GM12801 (cell line): ENCODE results near the gene GTF3C5.

Experiments
- CTCF ChIP-seq: IDR thresholded peaks from one replicate; pipeline ENCODE4 v1.5.1; 2011; ENCODE audit warnings: control low read depth; ENCODE audit not compliant: insufficient read length; ENCODE audit errors: extremely low read depth

The GTF3C5 gene

GRCh38 chr9:133008824-133009223, 22.0 kb upstream of the GTF3C5 start:
- no peak for TF ChIP-seq CTCF

GRCh38 chr9:133009906-133010582, 20.8 kb upstream of the GTF3C5 start:
- no peak for TF ChIP-seq CTCF

GRCh38 chr9:133014696-133015095, 16.1 kb upstream of the GTF3C5 start:
- no peak for TF ChIP-seq CTCF

GRCh38 chr9:133023117-133023890, 7.5 kb upstream of the GTF3C5 start:
- TF ChIP-seq CTCF, result no peak

GRCh38 chr9:133026426-133026825, 4.4 kb upstream of the GTF3C5 start:
- no peak for TF ChIP-seq CTCF

GRCh38 chr9:133027134-133027533, 3.7 kb upstream of the GTF3C5 start:
- TF ChIP-seq CTCF, result no peak

GRCh38 chr9:133028221-133028620, 2.6 kb upstream of the GTF3C5 start:
- no peak for TF ChIP-seq CTCF
